Keratinocyte (primary cell): Measurements from ENCODE around the gene VASH2. TPM values are rescaled to one million over a fixed set of nuclear protein-coding genes. Genes with fewer than 3 reads are reported as not detected.
"Not testable (repeated sequence)": the region's sequence is repeated elsewhere in the genome, so short reads cannot be mapped to it uniquely, and the experiment has no call there.

ENCODE experiments used
- DNase-seq: peaks from one replicate; pipeline ENCODE4 v3.0.0-alpha.2; 2011; ENCODE audit warnings: low read depth, missing footprints, low spot score
- FAIRE-seq: peaks from 2 replicates; lab custom pipeline; 2011; peaks lifted over from hg19 to GRCh38; lab: Jason Lieb, UNC
- H2AFZ ChIP-seq: 2 replicates; pipeline ENCODE4 v1.6.0; 2012; ENCODE audit warnings: low read length, control low read depth, inconsistent platforms; ENCODE audit not compliant: control insufficient read depth
- H3K27ac ChIP-seq: 2 replicates; pipeline ENCODE4 v1.5.1; 2011; ENCODE audit warnings: low read length; ENCODE audit not compliant: control insufficient read depth, insufficient read depth
- H3K27me3 ChIP-seq: 3 replicates; pipeline ENCODE4 v1.6.0; 2011; ENCODE audit warnings: low read length; ENCODE audit not compliant: control insufficient read depth, insufficient read depth; ENCODE audit errors: extremely low read depth
- H3K36me3 ChIP-seq, 2 experiments: 2 replicates in 1 of 2; 3 replicates in 1 of 2; pipeline ENCODE4 v1.5.1; 2011; ENCODE audit warnings: low read length in 2 of 2, mild to moderate bottlenecking in 1 of 2; ENCODE audit not compliant: control insufficient read depth in 2 of 2, insufficient read depth in 2 of 2; ENCODE audit errors: extremely low read depth in 1 of 2
- H3K4me1 ChIP-seq: 3 replicates; pipeline ENCODE4 v1.5.1; 2011; ENCODE audit warnings: low read length; ENCODE audit not compliant: control insufficient read depth, insufficient read depth; ENCODE audit errors: extremely low read depth
- H3K4me2 ChIP-seq: 3 replicates; pipeline ENCODE4 v1.6.0; 2011; ENCODE audit warnings: low read depth, low read length; ENCODE audit not compliant: control insufficient read depth, insufficient read depth; ENCODE audit errors: extremely low read depth
- H3K4me3 ChIP-seq, 3 experiments: fragments of 200-600 bp in 1 of 3; sonication (generic) in 1 of 3; 2 replicates in 2 of 3; 3 replicates in 1 of 3; pipeline ENCODE4 v1.5.1; 2011 to 2016; ENCODE audit warnings: low read length in 3 of 3, mild to moderate bottlenecking in 3 of 3, control low read depth in 2 of 3, inconsistent platforms in 1 of 3, low read depth in 1 of 3, mixed read lengths in 1 of 3, mixed run types in 1 of 3, moderate library complexity in 1 of 3; ENCODE audit not compliant: control insufficient read depth in 2 of 3, insufficient read depth in 2 of 3; ENCODE audit errors: extremely low read depth in 1 of 3
- H3K79me2 ChIP-seq: 2 replicates; pipeline ENCODE4 v1.6.0; 2012; ENCODE audit warnings: low read length; ENCODE audit not compliant: control insufficient read depth, insufficient read depth
- H3K9ac ChIP-seq: 3 replicates; pipeline ENCODE4 v1.6.0; 2011; ENCODE audit warnings: low read length; ENCODE audit not compliant: control insufficient read depth, insufficient read depth; ENCODE audit errors: extremely low read depth
- H3K9me1 ChIP-seq: 3 replicates; pipeline ENCODE4 v1.6.0; 2011; ENCODE audit warnings: low read length; ENCODE audit not compliant: control insufficient read depth, insufficient read depth; ENCODE audit errors: extremely low read depth
- H3K9me3 ChIP-seq: 2 replicates; pipeline ENCODE4 v1.5.1; 2012; ENCODE audit warnings: low read depth, low read length; ENCODE audit not compliant: control insufficient read depth
- H4K20me1 ChIP-seq: 3 replicates; pipeline ENCODE4 v1.6.0; 2011; ENCODE audit warnings: low read length; ENCODE audit not compliant: control insufficient read depth, insufficient read depth; ENCODE audit errors: extremely low read depth
- CTCF ChIP-seq, 3 experiments: IDR thresholded peaks in 1 of 3; conservative IDR thresholded peaks in 1 of 3; optimal IDR thresholded peaks in 1 of 3; 2 replicates in 2 of 3; 3 replicates in 1 of 3; pipeline versions ENCODE3 to v1.5.1; 2011; ENCODE audit warnings: low read length in 3 of 3, mild to moderate bottlenecking in 3 of 3, moderate library complexity in 2 of 3, control low read depth in 1 of 3, inconsistent platforms in 1 of 3; ENCODE audit not compliant: insufficient read depth in 2 of 3; ENCODE audit errors: extremely low read depth in 1 of 3
- EZH2 ChIP-seq: IDR thresholded peaks from one replicate; pipeline ENCODE4 v1.6.1; 2012; ENCODE audit warnings: inconsistent platforms, mild to moderate bottlenecking, low read length, moderate library complexity
- dilution Hi-C: fragments of 300-500 bp; cut with MboI; formaldehyde crosslinking; loops from one replicate; pipeline ENCODE4 v1.7.0; 2020; ENCODE audit warnings: low sequenced_read_pairs; ENCODE audit not compliant: extremely low pct_ligation_motif_present
- polyA plus RNA-seq, 5 experiments: library from polyadenylated mRNA; depleted of rRNA in 3 of 5; stranded (reverse) in 3 of 5; stranded (forward) in 1 of 5; unstranded in 1 of 5; fragments of >200 nt; gene quantifications; 1 replicate in 1 of 5; 2 replicates in 3 of 5; 3 replicates in 1 of 5; pipeline versions ENCODE4 v1.2.1 to v1.2.3, GENCODE V29; 2011 to 2012; ENCODE audit warnings: missing spikeins in 2 of 5, low read depth in 1 of 5, low replicate concordance in 1 of 5

VASH2 gene
- polyA plus RNA-seq, 1 donor (not counting 4 experiments of a cell fraction or from before 2014, with no cell fraction given) = 0.04 TPM

GRCh38 chr1:212987702-212988322 lies 37.5 kb downstream of the VASH2 start:
- peaks cover 0 to 5% of the 10 kb centered on the region in 2 experiments for H3K36me3 ChIP-seq
- no peaks in the 10 kb centered on the region for H3K79me2 ChIP-seq
- no peak overlapping the region for H2AFZ ChIP-seq
- H3K9me1 ChIP-seq = no peaks in the 10 kb centered on the region
- peak; percentile 88 for FAIRE-seq
- no peaks in the 10 kb centered on the region for H3K9me3 ChIP-seq
- no peak overlapping the region for H3K4me2 ChIP-seq
- H3K27me3 ChIP-seq = no peaks in the 10 kb centered on the region
- no peaks in the 10 kb centered on the region for H4K20me1 ChIP-seq
- dilution Hi-C loops = no loop called here
- no peak overlapping the region for H3K27ac ChIP-seq
- no peak overlapping the region for H3K9ac ChIP-seq
- no peak for DNase-seq
- TF ChIP-seq EZH2 (no peak), CTCF (optimal IDR thresholded peaks at IDR 0.05 in 1 of 3, IDR thresholded peaks at IDR 0.05 in 1 of 3, conservative IDR thresholded peaks at IDR 0.05 in 1 of 3; ENCODE audit: extremely low read depth in 1 of 3, insufficient read depth in 2 of 3, low read length in 3 of 3) (no peak)
- no peak overlapping the region for H3K4me3 ChIP-seq
- H3K4me1 ChIP-seq = peaks cover 9% of the 10 kb centered on the region

GRCh38 chr1:212990276-212990675 lies 39.9 kb downstream of the VASH2 start:
- FAIRE-seq (no peak), DNase-seq (no peak)
- no peaks in the 10 kb centered on the region for H3K9me1 ChIP-seq
- no peaks in the 10 kb centered on the region for H3K79me2 ChIP-seq
- H3K4me1 ChIP-seq = peaks cover 9% of the 10 kb centered on the region
- TF ChIP-seq CTCF (optimal IDR thresholded peaks at IDR 0.05 in 1 of 3, IDR thresholded peaks at IDR 0.05 in 1 of 3, conservative IDR thresholded peaks at IDR 0.05 in 1 of 3; ENCODE audit: extremely low read depth in 1 of 3, insufficient read depth in 2 of 3, low read length in 3 of 3) (no peak), EZH2 (no peak)
- H2AFZ ChIP-seq = no peak overlapping the region
- no peak overlapping the region for H3K9ac ChIP-seq
- no peaks in the 10 kb centered on the region for H3K27me3 ChIP-seq
- H3K27ac ChIP-seq = no peak overlapping the region
- H4K20me1 ChIP-seq = no peaks in the 10 kb centered on the region
- H3K36me3 ChIP-seq = peaks cover 0 to 7% of the 10 kb centered on the region in 2 experiments
- no peaks in the 10 kb centered on the region for H3K9me3 ChIP-seq
- H3K4me3 ChIP-seq = no peak overlapping the region
- dilution Hi-C loops = no loop called here
- H3K4me2 ChIP-seq = no peak overlapping the region

- H3K4me2 ChIP-seq, H2AFZ ChIP-seq, H4K20me1 ChIP-seq, H3K9me3 ChIP-seq, H3K9me1 ChIP-seq, H3K27me3 ChIP-seq, H3K79me2 ChIP-seq, H3K27ac ChIP-seq, dilution Hi-C loops, H3K4me1 ChIP-seq, FAIRE-seq, H3K4me3 ChIP-seq, H3K9ac ChIP-seq, DNase-seq: not testable (repeated sequence)
- H3K36me3 ChIP-seq = peaks cover 2 to 12% of the 10 kb centered on the region in 2 experiments
Observed at GRCh38 chr1:212993960-212994359, 43.6 kb downstream of the VASH2 start.
